ENCODE data around the gene MS4A4E. TPM values are rescaled to one million over a fixed set of nuclear protein-coding genes. Genes with fewer than 3 reads are reported as not detected.

MS4A4E gene
- total RNA-seq, 1 donor from 2014 or later, result not detected

GRCh38 chr11:60261014-60261413, 18.1 kb upstream of the MS4A4E start:
- TF ChIP-seq CTCF (conservative IDR thresholded peaks at IDR 0.05), result no peak
- Mint-ChIP-seq H3K27ac (no peak overlapping the region), H3K9me3 (peaks cover 5% of the 10 kb centered on the region), H3K27me3 (no peaks in the 10 kb centered on the region), H3K4me1 (ENCODE audit: unreplicated experiment) (no peaks in the 10 kb centered on the region), H3K36me3 (no peaks in the 10 kb centered on the region), H3K4me3 (no peak overlapping the region)
- no peak for DNase-seq (ENCODE audit: extremely low spot score, unreplicated experiment)

DNA sequence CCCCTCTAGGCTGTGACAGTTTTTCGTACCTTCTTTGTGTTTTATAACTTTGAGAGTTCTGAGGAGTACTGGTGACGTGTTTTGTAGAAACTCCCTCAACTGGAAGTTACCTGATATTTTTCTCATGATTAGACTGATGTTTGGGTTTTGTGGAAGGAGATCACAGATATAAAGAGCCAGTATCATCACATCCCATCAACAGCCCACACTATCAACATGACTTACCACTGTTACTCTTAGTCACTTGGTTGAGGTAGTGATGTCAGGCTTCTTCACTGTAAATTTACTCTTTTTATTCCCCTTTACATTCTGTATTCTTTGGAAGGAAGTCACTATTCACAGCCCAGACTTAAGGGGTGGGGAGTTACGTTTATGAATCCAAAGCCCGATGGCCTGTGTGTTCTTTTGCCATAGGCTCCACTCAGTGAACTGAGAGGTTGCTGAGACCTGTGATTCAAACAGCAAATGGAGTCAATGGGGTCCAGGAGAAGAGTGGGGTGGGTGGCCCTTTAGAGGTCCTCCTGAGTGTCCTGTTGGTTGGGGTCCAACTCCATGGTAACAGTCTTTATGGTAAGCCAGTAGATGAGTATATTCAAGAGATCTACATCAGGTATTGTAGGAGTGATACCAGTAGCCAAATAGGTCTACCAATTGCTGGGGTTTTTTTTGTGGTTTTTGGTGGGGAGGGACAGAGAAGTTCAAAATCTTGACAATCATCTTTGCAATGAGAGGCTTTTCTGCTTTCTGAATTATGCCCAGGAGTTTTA, 15.2 kb upstream of the MS4A4E start:
- Mint-ChIP-seq H3K9me3 (peaks cover 5% of the 10 kb centered on the region), H3K27me3 (peaks cover 3% of the 10 kb centered on the region), H3K4me1 (ENCODE audit: unreplicated experiment) (no peaks in the 10 kb centered on the region), H3K36me3 (no peaks in the 10 kb centered on the region), H3K27ac (no peak overlapping the region), H3K4me3 (no peak overlapping the region)
- DNase-seq (ENCODE audit: extremely low spot score, unreplicated experiment), result no peak
- TF ChIP-seq CTCF (conservative IDR thresholded peaks at IDR 0.05), result no peak

- Mint-ChIP-seq H3K9me3 (no peaks in the 10 kb centered on the region), H3K27ac (no peak overlapping the region), H3K4me1 (ENCODE audit: unreplicated experiment) (no peaks in the 10 kb centered on the region), H3K4me3 (no peak overlapping the region), H3K27me3 (peaks cover 9% of the 10 kb centered on the region), H3K36me3 (no peaks in the 10 kb centered on the region)
- DNase-seq (ENCODE audit: extremely low spot score, unreplicated experiment), result no peak
- TF ChIP-seq CTCF (conservative IDR thresholded peaks at IDR 0.05), result no peak
Measured at GRCh38 chr11:60252213-60253108, 9.5 kb upstream of the MS4A4E start.

GRCh38 chr11:60251485-60252212, 8.7 kb upstream of the MS4A4E start:
- Mint-ChIP-seq H3K9me3 (no peaks in the 10 kb centered on the region), H3K4me1 (ENCODE audit: unreplicated experiment) (no peaks in the 10 kb centered on the region), H3K4me3 (no peak overlapping the region), H3K36me3 (no peaks in the 10 kb centered on the region), H3K27me3 (peaks cover 9% of the 10 kb centered on the region), H3K27ac (no peak overlapping the region)
- peak; percentile 72 for TF ChIP-seq CTCF (conservative IDR thresholded peaks at IDR 0.05)
- no peak for DNase-seq (ENCODE audit: extremely low spot score, unreplicated experiment)

DNA sequence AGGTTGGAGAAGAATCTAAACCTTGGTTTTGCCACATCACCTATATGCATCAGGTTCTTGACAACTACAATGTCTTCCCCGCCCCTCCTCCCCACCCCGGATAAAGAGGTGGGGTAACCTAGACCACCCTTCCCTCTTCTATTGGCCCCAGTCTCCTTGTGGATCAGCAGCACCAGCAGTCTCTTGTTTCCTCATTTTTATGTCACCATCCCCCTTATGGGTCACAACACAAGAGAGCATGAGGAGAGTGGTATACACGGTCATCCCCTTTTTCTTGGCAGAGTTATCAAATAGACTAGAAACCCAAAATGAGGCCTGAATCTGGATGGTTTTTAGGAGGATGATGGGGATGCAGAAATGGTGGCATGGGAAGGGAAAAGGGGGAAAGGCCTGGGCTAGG, 1.2 kb downstream of the MS4A4E start:
- Mint-ChIP-seq H3K27ac (no peak overlapping the region), H3K4me3 (no peak overlapping the region), H3K9me3 (no peaks in the 10 kb centered on the region), H3K36me3 (no peaks in the 10 kb centered on the region), H3K4me1 (ENCODE audit: unreplicated experiment) (no peaks in the 10 kb centered on the region), H3K27me3 (peaks cover 5% of the 10 kb centered on the region)
- DNase-seq (ENCODE audit: extremely low spot score, unreplicated experiment), result no peak
- no peak for TF ChIP-seq CTCF (conservative IDR thresholded peaks at IDR 0.05)
